HG02588 (cell line): ENCODE results near the gene KLHDC4.
"Not testable (repeated sequence)": the region's sequence is repeated elsewhere in the genome, so short reads cannot be mapped to it uniquely, and the experiment has no call there.

Source experiments
- ATAC-seq: cut with Tn5 transposase; IDR thresholded peaks from one replicate; pipeline ENCODE4 v1.9.1; 2021; ENCODE audit warnings: mild to moderate bottlenecking, moderate library complexity; ENCODE audit not compliant: unreplicated experiment

KLHDC4 gene

DNA sequence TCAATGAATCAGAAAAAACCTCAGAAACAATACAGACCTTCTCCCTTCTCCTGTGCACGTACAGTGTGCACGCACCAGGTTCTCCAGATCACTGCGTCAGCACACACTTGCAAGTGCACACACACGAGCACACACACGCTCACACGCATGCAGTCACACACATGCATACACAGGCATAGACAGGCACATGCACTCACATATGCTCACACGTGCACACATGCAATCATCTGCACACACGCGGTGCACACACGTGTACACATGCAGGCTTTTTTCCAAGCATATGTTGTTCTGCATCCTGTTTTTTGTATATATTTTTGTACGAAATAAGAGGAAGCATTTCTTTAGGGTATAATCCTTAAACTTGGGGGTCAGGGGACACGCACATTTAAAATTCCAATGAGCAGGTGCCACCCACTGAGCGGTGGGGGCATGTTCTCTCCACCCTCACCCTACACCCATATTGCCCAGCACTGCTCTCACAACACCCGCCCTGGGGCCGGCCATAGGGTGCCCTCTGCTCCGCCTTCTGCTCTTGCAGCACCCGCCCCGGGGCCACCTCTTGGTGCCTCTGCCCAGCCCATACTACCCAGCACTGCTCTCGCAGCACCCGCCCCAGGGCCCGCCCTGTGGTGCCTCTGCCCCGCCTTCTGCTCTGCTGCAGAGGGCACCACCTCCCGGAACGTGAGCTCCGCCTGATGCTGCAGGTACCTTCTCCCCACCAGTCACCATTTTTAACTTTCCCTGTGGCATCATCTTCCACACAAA, 20.9 kb downstream of the KLHDC4 start:
- no peak for ATAC-seq

DNA sequence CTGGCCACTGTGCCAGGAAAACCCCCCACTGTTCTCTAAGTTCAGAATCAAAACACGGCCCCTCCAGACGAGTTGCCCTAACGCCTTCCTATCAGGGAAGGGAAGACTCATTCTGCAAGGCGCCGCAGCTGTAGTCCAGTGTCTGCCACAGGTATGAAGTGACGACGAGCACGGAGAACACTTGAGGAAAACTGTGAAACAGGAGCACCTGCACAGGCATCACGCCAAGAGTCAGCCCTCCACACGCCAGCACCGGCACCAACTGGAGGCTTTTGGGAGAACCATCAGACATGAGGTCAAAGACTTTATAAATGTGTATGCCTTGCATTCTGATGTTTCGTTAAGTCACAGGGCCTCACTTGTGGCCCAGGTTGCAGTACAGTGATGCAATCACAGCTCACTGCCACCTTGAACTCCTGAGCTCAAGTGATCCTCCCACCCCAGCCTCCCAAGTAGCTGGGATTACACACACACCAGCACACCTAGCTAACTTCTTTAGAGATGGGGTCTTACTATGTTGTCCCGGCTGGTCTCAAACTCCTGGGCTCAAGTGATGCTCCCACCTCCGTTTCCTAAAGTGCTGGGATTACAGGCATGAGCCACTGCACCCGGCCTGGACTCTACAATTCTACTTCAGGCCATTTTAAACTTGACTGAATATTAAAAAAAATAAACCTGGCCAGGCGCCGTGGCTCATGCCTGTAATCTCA, 22.9 kb downstream of the KLHDC4 start:
- no peak for ATAC-seq

DNA sequence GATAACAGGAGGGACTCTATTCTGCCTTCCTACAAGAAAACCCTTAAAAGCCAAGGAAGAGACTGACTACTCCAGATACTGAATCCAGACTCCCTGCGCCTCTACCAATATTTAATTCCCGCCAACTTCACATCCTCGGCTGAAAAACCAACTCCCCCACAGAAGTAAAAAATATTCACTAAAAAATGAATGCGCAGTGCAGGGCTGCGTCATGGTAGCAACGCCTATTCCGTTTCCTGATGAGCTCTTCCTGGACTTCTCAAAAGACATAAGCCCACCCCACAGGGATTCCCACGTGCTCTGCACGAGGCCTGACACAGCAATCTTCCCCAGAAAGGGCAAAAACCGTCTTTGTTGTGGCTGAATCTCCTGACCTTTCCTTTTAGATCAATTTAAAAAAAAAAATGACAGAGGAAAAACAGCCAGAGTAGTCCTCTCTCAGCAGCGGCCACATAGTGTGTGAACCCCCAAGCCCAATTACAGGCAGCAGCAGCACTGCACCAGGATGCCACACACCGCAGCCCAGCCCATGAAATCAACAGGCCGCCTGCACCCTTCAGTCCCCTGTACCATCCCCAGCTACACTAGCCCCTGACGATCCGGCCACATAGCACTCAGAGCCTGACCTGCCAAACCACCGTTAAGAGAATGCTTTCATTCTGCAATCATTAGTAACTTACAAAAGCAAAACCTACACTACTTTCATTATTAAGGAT, 23.9 kb downstream of the KLHDC4 start:
- ATAC-seq: no peak

DNA sequence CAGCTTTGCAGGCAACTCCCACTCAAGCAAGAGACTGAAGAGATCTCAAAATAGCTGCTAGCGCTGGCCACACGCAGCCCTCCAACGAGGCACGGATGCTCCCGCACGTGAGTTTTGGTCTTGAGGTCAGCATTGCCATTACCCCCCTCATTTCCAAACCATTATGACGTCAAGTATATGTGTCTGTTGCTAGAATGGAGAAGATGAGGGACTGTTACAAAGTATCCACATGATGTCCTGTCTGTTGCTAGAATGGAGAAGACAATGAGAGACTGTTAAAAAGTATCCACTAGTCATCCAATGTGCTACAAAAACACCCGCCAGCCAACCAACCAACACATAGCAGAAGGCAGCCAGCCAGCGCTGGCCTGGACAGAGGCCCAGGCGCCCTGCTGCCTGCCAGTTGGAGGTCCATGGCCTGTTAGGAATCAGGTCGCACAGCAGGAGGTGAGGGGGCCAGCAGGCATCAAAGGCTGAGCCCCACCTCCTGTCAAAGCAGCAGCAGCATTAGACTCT, 24.8 kb downstream of the KLHDC4 start:
- ATAC-seq: no peak

DNA sequence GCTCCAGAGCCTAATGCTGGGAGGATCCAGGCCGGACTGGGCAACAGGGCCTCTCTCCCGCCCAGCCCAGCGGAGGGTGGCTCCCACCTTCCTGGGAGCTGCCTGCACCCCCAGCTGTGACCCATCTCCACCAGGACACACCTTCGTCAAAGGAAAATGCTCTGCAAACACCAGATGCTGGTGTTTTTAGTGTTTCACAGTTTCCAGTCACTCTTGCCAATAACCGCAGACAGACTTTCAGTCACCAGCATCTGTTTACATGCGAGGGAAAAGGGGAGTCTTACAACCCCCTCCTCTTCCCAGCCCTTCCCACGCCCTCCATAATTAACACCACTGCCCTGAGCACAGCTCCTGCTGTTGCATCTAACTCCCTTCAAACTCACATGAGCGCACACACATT, 25.3 kb downstream of the KLHDC4 start:
- no peak for ATAC-seq

GRCh38 chr16:87739801-87740200, 26.0 kb downstream of the KLHDC4 start:
- ATAC-seq: no peak

- ATAC-seq: no peak
Measured at GRCh38 chr16:87736008-87736382, 29.8 kb downstream of the KLHDC4 start.

- no peak for ATAC-seq
Measured at GRCh38 chr16:87735270-87736007, 30.3 kb downstream of the KLHDC4 start.

GRCh38 chr16:87734644-87735043, 31.1 kb downstream of the KLHDC4 start:
- no peak for ATAC-seq

- no peak for ATAC-seq
Measured at GRCh38 chr16:87733190-87733589, 32.6 kb downstream of the KLHDC4 start.

DNA sequence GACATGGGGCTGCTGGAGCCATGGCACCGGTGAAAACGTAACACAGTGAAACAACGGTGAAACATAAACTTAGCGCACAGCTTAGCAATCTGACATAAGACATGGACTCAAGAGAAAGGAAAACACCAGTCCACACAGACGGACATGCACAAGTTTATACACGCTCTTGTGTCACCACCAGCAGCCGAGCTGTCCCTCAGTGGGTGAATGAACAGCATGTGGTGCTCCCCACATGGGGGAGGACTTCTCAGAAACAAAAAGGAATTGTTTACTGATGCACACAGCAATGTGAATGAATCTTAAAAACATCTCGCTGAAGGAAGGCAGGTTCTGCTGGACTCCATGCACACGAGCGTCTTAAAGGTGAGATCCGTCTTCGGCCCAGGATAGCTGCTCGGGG, 34.2 kb downstream of the KLHDC4 start:
- no peak for ATAC-seq

GRCh38 chr16:87729266-87729954, 36.4 kb downstream of the KLHDC4 start:
- ATAC-seq: no peak

GRCh38 chr16:87728026-87728425, 37.8 kb downstream of the KLHDC4 start:
- ATAC-seq: no peak

DNA sequence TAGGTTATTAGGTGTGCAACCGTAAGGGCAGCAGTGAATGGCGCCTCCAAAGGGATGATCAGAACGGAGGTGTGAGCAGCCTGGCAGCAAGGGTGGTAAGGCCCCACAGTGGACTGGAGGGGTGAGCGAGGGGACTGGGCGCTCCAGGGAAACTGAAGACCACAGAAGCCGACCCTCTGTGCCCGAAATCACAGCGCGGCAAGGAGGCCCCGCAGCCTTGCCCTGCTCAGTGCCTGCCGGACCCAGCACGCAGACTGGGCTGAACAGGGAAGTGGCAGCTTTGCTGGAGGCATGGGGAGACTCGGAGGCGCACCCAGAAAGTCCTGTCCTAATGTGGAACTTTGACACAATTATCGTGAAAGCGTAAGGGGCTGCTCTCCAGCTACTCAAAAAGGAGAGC, 38.4 kb downstream of the KLHDC4 start:
- ATAC-seq: no peak

DNA sequence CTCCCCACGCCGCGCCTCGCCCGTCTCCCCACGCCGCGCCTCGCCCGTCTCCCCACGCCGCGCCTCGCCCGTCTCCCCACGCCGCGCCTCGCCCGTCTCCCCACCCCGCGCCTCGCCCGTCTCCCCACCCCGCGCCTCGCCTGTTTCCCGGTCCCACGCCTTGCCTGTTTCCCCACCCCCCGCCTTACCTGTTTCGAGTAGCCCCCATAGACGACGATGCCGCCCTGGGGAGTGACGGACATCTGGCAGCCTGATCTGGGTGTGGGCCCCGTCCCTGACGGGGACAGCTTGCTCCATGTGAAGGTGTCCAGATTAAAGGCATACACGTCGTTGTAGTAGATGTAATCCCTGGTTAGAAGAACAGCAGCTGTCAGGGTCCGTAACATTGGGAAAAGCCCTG, 39.2 kb downstream of the KLHDC4 start:
- not testable (repeated sequence) for ATAC-seq

DNA sequence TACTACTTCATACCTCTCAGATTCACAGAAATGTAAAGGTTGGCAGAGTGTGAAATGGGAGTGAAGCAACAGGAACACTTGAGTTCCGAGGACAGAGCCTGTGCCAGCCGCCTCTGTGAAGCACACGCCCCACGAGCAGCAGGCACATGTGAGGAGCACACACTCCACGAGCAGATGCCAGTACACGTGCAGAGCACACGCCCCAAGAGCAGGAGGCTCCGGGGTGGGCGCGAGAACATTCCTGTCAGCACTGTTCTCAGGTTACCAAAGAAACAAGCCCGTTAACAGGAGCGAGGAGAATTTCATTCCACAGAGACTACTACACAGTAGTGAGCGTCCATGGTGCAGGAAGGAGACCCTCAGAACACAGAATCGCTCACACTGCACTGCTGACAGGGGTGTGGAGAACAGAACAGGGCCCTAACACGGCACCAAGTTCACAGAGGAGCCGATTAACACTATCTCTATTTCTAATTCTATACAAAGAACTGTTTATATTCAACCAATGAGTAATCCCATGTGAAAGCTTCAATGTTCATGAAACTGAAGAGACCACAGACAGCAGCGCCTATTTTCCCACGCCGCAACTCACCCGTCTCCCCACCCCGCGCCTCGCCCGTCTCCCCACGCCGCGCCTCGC, 40.1 kb downstream of the KLHDC4 start:
- no peak for ATAC-seq

GRCh38 chr16:87724490-87725291, 41.1 kb downstream of the KLHDC4 start:
- no peak for ATAC-seq

DNA sequence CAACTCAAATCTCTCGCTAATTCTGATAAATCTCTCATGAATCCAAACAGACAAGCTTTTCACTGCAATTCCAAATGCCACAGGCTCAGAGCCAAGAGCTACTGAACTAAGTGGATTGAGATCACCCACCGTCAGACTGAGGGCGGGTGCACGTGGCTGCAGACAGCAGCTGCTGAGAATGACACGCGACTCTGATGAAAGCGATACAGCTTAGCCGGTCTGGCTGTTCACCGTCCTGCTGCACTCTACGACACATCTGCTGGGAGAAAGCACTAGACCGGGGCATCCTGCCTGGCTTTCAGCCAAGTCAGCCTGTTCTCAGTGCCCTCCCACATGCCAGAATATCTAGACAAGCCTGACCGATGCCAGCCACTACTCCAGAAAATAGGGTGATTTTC, 42.6 kb downstream of the KLHDC4 start:
- ATAC-seq: no peak

DNA sequence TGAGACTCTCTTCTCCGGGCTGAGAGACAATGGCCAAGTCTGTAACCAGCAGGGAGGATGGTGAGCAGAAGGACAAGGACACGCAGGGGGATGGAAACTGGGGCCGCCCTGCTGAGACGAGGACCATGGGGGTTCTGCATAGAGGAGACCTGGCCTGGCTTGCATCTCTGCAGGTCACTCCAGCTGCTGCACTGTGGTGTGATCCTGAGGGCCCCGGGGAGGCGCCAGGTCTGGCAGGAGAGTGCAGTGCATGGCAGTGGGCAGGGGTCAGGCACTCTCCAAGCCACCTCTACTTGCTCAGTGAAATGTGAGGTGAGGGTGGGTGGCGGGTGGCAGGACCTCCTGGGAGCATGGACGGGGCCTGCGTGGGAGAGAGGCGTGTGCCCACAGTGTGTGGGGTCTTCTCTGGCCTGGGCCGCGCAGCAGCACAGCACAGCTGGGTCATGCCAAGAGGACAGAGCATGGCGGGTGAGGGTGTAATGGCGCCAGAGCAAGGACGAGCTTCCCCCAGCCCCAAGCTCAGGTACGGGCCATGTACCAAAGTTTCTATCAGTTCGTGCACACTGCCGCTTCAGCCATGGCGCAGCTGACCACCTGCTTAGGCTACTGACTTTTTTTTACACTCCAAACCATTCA, 43.1 kb downstream of the KLHDC4 start:
- ATAC-seq: no peak
